Cerebellar cortex (tissue), 1 donor: ENCODE measurements around the gene SELENBP1.
"Not testable (repeated sequence)": the region's sequence is repeated elsewhere in the genome, so short reads cannot be mapped to it uniquely, and the experiment has no call there.

Experiments
- DNase-seq: peaks from one replicate; pipeline ENCODE4 v3.0.0-alpha.2; 2015; ENCODE audit warnings: low spot score

The SELENBP1 gene

GRCh38 chr1:151372058-151372934 lies at the start of gene SELENBP1:
Gene SELENBP1, minus strand, starts transcription at chr1:151372705. Its CDS starts 64 bp downstream, at chr1:151372641.
- no peak for DNase-seq

- no peak for DNase-seq
Observed at GRCh38 chr1:151419819-151420218, 47.3 kb upstream of the SELENBP1 start.

- DNase-seq: no peak
Observed at GRCh38 chr1:151418081-151418480, 45.6 kb upstream of the SELENBP1 start.

- no peak for DNase-seq
Observed at GRCh38 chr1:151416231-151416630, 43.7 kb upstream of the SELENBP1 start.

- DNase-seq: no peak
Observed at GRCh38 chr1:151411884-151412283, 39.4 kb upstream of the SELENBP1 start.

- no peak for DNase-seq
Observed at GRCh38 chr1:151408891-151409290, 36.4 kb upstream of the SELENBP1 start.

- no peak for DNase-seq
Observed at GRCh38 chr1:151407304-151407703, 34.8 kb upstream of the SELENBP1 start.

- DNase-seq: no peak
Observed at GRCh38 chr1:151406176-151406575, 33.7 kb upstream of the SELENBP1 start.

GRCh38 chr1:151405187-151405951 lies 32.9 kb upstream of the SELENBP1 start:
- no peak for DNase-seq

- DNase-seq: no peak
Observed at GRCh38 chr1:151403612-151404011, 31.1 kb upstream of the SELENBP1 start.

GRCh38 chr1:151402764-151403163 lies 30.3 kb upstream of the SELENBP1 start:
- no peak for DNase-seq

- no peak for DNase-seq
Observed at GRCh38 chr1:151401860-151402259, 29.4 kb upstream of the SELENBP1 start.

- DNase-seq: no peak
Observed at GRCh38 chr1:151401125-151401788, 28.8 kb upstream of the SELENBP1 start.

- DNase-seq: peak; percentile 97
Observed at GRCh38 chr1:151399324-151400171, 27.0 kb upstream of the SELENBP1 start, which contains the start of gene PSMB4. Gene PSMB4, plus strand, starts transcription at chr1:151399573. Its CDS starts 15 bp downstream, at chr1:151399588.

- DNase-seq: not testable (repeated sequence)
Observed at GRCh38 chr1:151396265-151396664, 23.8 kb upstream of the SELENBP1 start.

- no peak for DNase-seq
Observed at GRCh38 chr1:151393583-151393982, 21.1 kb upstream of the SELENBP1 start.

- no peak for DNase-seq
Observed at GRCh38 chr1:151391079-151391563, 18.6 kb upstream of the SELENBP1 start.

- not testable (repeated sequence) for DNase-seq
Observed at GRCh38 chr1:151390221-151391078, 17.9 kb upstream of the SELENBP1 start.

- DNase-seq: no peak
Observed at GRCh38 chr1:151386002-151386401, 13.5 kb upstream of the SELENBP1 start.

- no peak for DNase-seq
Observed at GRCh38 chr1:151384584-151384983, 12.1 kb upstream of the SELENBP1 start.
